ENCODE measurements around the gene ADM2. TPM values are rescaled to one million over a fixed set of nuclear protein-coding genes. Genes with fewer than 3 reads are reported as not detected.
"Not testable (repeated sequence)": the region's sequence is repeated elsewhere in the genome, so short reads cannot be mapped to it uniquely, and the experiment has no call there.

The ADM2 gene
- 0.09 and 0.17 TPM in 2 replicates for polyA plus RNA-seq (2014; cell fraction: cytosol; rRNA removed)
- polyA plus RNA-seq (2014; cell fraction: nucleus; rRNA removed), result 0.08 and 0.36 TPM in 2 replicates

- DNase-seq (ENCODE audit: low spot score), result no peak
Observed at GRCh38 chr22:50481440-50482106, at the start of gene ADM2. ADM2 (plus strand) TSS chr22:50481543; CDS start chr22:50481848, 305 bp downstream.

- no peak for DNase-seq (ENCODE audit: low spot score)
Observed at GRCh38 chr22:50432131-50432876, 49.0 kb upstream of the ADM2 start.

- DNase-seq (ENCODE audit: low spot score), result not testable (repeated sequence)
Observed at GRCh38 chr22:50432877-50433510, 48.3 kb upstream of the ADM2 start.

GRCh38 chr22:50434849-50435248 lies 46.5 kb upstream of the ADM2 start:
- no peak for DNase-seq (ENCODE audit: low spot score)

GRCh38 chr22:50435291-50436014 lies 45.9 kb upstream of the ADM2 start:
- DNase-seq (ENCODE audit: low spot score), result no peak

- DNase-seq (ENCODE audit: low spot score), result no peak
Observed at GRCh38 chr22:50436015-50436830, 45.1 kb upstream of the ADM2 start.

GRCh38 chr22:50436841-50437341 lies 44.5 kb upstream of the ADM2 start:
- DNase-seq (ENCODE audit: low spot score), result no peak

GRCh38 chr22:50437511-50438304 lies 43.6 kb upstream of the ADM2 start:
- DNase-seq (ENCODE audit: low spot score), result no peak

GRCh38 chr22:50438305-50439275 lies 42.8 kb upstream of the ADM2 start:
- no peak for DNase-seq (ENCODE audit: low spot score)

GRCh38 chr22:50439314-50439870 lies 42.0 kb upstream of the ADM2 start:
- no peak for DNase-seq (ENCODE audit: low spot score)

GRCh38 chr22:50439871-50440331 lies 41.4 kb upstream of the ADM2 start:
- no peak for DNase-seq (ENCODE audit: low spot score)

- DNase-seq (ENCODE audit: low spot score), result no peak
Observed at GRCh38 chr22:50440544-50441249, 40.6 kb upstream of the ADM2 start.

GRCh38 chr22:50441428-50441993 lies 39.8 kb upstream of the ADM2 start:
- DNase-seq (ENCODE audit: low spot score), result no peak

GRCh38 chr22:50443197-50443596 lies 38.1 kb upstream of the ADM2 start:
- no peak for DNase-seq (ENCODE audit: low spot score)

GRCh38 chr22:50443801-50444625 lies 37.3 kb upstream of the ADM2 start:
- DNase-seq (ENCODE audit: low spot score), result no peak

GRCh38 chr22:50444663-50445062 lies 36.7 kb upstream of the ADM2 start:
- no peak for DNase-seq (ENCODE audit: low spot score)

Data from SK-N-DZ (cell line).